HG03025 (cell line): ENCODE measurements around the gene MFAP3L.
A peak's percentile ranks its signal among the peaks of the same experiment; 100 is the strongest.
"Not testable (repeated sequence)": the region's sequence is repeated elsewhere in the genome, so short reads cannot be mapped to it uniquely, and the experiment has no call there.

Experiments
- ATAC-seq: cut with Tn5 transposase; IDR thresholded peaks from one replicate; pipeline ENCODE4 v1.9.1; 2021; ENCODE audit warnings: mild to moderate bottlenecking, moderate library complexity; ENCODE audit not compliant: unreplicated experiment, low FRiP score

The MFAP3L gene

DNA sequence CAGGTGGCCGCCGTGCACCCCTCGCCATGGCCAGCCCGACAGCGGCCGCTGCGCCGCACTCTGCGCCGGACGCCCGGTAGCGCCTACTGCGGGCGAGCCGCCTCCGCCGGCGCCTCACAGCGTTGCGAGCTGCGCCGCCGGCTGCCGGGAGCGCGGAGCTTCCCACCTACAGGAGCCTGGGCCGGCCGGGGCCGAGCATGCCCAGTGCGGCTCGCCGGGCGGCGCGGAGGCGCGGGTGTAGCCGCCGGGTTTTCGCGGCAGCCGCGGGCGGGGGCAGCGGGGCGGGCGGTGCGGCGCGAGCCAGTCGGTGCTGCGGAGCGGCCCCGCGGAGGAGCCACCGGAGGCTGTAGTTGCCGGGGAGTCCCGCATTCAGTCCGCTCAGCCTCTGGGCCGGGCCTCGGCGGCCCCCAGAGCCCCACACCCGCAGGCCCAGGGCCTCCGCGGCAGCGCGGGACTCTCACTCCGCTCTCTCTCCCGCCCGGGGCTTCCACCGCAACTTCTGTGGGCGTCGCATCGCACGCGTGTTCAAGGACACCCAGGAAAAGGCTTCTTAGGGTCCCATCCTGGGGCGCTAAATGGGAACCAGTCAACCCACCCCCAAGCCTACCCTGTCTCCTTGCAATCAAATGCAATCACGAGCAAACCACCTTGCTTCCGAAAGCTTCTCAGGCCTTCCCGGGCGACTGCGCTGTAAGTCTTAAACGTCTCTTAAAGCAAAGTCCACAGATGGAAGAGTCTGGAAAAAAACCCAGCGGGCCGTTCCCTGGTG is at the start of gene MFAP3L:
Gene MFAP3L, minus strand, starts transcription at position 143 of the 769 bp plus-strand sequence. CDS start 20,518 bp downstream, outside the sequence.
- peak; percentile 82 for ATAC-seq

DNA sequence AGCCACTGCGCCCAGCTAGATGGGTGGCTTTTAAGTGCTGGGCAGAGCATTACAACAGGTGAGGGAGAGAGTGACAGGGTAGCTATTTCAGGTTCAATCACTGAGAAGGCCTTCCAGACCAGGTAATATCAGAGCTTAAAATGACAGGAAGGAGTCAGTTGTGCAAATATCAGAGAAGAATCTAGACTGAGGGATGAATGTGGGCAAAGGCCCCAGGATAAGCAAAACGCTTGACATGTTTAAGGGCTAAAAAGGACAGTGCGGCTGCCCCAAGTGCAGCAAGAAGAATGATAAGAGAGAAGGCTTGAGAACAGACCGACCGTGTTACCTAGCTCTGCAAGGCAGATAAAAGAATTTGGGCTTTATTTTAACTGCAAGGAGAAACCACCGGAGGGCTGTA is 45.0 kb upstream of the MFAP3L start:
- no peak for ATAC-seq

DNA sequence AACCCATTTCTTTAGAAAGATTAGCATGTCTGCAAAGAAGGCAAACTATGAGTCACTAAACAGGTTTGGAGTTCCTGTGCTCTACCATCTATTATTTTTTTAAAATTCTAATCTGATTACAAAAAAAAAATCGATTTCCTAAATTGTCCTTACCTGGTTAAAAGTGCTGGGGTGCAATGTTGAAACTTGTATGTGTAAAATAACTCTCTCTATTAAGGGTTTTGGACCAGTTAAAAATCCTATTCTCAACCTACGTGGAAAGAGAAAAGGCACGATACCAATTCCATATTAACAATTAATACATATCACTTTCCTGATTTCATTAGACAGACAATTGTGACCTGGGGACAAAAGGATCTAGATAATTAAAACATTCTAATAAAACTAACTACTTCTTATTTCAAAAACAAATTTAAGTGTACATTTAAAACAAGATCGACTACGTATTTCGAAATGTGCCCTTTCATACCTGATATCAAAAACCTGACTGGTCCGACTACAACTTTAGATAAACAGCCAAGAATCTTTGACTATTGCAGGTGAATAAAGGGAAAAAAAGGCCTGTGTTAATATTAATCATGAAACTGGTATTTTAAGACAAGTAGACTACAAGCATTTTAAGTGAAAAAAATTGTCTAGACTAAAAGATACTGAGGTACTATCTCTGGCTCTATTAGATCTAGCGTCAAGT is 42.4 kb upstream of the MFAP3L start:
- no peak for ATAC-seq

DNA sequence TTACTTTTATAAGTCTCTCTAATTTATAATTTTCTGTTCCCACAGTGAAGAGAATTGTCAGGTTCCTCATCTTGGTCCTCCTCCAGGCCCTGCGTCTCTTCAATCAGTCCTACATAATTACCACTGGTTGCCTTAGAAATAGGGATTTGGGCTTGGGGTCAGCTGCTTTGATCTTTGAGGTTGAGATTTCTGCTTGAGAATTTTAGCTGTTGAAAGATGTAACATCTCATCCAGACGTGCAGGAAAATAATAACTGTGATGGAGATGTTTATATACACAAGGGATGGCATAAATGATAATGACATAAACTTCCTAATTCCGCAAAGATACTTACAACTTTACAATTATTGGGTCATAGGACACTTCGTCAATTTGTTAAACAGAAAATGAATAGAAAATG is 33.2 kb upstream of the MFAP3L start:
- ATAC-seq = no peak

DNA sequence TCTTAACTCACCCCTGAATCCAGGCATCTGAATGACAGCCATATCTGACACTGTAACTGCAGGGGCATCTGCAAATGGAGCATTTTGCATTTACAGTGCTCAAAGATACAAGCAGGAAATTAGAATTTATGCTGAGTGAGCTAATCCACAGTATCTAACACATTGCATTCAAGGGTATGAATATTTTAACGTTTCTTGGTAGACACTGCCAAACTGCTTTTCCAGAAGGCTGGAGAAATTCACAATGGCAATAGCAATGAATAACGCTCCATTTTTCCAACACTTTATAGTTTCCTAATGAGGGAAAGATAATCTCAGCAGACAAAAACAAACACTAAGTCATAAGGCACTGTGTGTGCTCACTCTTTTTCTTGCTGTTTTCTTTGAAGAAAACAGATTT is 32.6 kb upstream of the MFAP3L start:
- no peak for ATAC-seq

DNA sequence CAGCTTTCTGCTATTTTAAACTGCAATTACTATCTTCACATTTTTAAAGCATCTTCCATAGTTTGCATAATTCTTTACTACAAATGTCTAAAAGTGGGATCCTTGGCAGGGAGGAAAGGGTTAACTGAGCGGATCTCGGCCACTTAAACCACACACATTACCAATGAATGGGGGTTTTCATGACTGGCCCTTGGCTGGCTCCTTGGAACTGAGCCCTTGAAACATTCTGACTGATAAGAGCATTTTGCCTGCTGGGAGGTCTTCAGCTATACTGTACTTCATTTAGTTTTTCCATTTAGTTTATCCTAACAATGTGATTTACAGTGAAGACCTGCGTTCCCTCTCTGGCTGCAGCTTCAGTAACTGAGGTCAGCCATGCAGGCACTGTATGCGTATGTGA is 31.7 kb upstream of the MFAP3L start:
- no peak for ATAC-seq

DNA sequence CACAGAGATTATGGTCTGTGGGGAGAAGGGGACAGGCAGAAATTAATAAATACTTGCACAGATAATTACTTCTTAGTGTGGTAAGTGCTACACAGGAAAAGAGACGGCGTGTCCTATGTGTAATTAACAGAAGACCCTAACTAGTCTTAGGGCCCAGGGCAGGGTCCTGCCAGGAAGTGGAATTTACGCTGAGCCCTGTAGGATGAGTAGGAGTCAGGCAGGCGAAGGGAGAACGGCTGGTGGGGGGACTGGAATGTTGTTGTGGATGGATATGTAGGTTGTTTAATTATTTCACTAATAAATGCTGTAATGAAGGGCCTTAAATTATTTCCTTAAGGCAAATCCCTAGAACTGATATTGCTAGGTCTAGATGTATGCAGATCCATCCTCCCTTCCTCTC is 26.7 kb upstream of the MFAP3L start:
- no peak for ATAC-seq

DNA sequence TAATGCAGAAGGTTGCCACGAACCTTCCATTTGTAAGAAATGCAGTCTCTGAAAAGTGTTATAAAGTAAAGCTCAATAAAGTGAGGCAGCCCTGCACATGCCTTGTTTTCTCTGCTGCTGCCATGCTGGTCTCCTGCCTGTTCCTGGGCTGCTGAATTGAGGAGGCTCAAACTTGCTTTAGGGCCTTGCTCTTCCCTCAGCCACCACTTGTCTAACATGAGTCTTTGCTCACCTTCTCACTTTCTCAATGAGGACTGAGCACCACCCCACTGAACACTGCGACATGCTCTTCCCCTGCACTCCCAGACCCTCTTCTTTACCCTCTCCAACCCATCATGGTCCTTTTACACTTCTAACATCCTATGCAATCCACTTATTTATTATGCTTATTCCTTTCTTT is 25.2 kb upstream of the MFAP3L start:
- no peak for ATAC-seq

DNA sequence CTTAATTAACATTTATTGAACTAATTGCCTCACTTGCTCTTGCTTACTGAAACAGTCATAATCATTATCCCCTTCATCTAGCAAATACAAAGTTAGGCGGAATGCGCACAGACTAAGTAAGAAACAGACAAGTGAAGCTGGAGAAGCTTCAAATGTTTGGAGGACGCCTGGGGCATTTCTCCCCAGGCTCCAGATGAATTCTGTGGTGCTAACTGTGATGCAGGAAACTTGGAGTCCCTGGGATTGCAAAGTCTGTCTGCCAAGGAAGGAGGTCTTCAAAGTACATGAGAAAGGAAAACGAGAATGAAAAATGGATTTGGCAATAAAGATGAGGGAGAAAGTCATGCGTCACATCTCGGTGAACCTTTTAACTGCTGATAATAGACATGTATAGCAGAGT is 23.6 kb upstream of the MFAP3L start:
- ATAC-seq = no peak

DNA sequence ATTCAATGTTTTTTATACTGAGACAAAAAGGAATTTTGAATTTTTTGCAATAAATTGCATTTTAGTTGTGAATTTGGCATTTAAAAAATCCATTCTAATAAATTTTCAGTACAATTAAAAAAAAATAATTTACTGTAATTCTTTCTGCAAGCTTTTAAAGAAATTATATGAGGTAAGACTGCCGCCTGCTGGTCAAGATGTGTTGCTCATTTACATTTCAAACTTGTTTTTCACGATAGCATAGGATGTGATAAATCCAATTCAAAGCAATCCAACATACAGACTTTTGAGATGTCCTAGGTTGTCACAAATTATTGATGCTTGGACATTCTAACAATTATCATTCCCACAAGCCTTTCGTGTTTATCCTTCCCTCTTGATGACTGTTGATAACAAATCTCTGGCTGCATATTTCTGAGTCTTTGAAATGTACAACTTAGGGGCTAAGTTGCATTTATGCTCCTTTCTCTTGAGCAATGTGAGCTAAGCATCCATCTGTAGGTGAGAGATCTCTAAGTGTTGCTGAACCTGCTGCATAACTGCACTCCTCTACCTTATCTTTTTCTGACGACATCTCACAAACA is 21.7 kb upstream of the MFAP3L start:
- ATAC-seq = no peak

DNA sequence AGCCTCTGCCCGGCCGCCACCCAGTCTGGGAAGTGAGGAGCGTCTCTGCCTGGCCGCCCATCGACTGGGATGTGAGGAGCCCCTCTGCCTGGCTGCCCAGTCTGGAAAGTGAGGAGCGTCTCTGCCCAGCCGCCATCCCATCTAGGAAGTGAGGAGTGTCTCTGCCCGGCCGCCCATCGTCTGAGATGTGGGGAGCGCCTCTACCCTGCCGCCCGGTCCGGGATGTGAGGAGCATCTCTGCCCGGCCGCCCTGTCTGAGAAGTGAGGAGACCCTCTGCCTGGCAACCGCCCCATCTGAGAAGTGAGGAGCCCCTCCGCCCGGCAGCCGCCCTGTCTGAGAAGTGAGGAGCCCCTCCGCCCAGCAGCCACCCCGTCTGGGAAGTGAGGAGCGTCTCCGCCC is 20.0 kb upstream of the MFAP3L start:
- ATAC-seq = not testable (repeated sequence)

DNA sequence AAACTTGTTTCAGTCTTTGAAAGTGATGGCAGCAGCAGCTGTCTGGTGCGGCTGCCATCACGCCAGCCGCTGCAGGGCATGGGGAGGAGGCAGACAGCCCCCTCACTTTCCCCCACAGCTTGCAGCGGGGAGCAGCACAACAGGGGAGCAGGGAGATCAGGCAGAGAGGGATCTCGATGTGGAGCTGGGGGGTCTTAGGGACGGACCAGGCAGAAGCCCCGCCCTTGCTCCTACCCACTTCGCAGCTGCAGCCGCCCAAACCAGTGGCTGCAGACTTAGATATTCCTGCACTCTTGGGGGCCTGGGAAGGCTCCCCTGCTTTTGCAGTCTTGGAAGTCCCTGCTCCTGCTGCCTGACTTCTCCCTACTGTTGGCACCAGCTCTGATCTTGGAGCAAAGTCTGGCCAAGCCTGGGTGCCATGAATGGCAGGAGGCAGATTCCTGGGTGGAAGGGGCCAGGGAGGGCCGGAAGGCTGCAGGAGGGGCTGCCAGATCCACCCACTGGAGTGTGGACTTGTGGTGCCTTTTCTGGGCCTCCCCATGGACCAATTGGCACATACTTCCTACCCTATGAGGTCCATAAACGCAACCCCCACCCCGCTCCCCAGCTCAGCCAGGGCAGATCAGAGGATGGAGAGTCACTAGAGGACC is 14.0 kb upstream of the MFAP3L start:
- no peak for ATAC-seq

DNA sequence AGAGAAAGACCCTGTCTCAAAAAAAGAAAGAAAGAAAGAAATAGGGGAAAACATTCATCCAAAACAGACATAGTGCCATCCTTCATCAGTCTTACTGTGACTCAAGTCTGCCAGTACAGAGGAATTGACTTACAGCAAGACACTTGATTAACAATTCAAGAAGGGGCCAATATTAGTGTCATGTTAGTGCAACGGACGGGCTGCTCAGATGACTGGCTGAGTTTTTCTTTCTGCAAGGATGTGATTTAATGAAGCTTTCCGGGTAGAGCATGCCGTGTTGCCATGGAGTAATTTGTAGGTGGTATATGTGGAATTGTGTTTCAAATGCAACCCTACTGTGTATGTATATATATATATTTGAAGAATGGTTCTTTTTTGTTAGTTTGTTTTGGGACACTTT is 12.6 kb upstream of the MFAP3L start:
- ATAC-seq = no peak

DNA sequence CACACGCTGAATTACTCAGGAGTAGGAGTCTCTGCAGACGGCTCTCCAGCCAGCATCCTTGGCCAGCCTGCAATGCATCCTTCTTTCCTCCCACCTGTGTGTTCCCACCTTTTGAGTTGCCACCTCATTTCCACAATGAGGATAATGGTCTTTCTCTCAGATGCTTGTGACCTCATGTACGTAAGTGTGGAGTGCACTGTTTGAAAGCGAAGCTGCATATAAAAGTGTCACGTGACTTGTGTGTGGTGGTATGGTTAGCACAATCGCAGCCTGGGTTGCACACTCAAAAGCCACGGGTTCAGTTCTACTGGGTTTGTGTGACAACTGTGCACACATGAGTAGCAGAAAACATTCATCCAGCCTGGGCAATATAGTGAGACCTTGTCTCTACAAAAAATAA is 12.0 kb upstream of the MFAP3L start:
- no peak for ATAC-seq

DNA sequence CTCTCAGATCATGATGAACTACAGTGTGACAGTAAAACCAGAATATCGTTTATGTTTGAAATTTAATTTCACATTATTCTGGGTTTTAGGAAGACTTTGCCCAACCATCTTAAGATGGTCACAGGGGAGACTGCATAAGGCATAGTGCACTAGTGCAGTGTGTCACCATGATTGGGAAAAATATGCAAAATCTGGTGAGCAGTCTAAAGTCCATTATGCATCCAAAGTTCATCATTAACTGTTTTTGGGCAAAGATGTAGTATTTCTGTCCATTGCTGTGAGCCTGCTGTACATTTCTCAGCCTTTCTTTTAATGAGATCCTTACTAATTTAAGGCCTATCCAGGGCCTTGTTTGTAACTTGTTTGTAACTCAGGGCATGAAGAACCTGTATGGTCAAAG is 11.3 kb upstream of the MFAP3L start:
- no peak for ATAC-seq

DNA sequence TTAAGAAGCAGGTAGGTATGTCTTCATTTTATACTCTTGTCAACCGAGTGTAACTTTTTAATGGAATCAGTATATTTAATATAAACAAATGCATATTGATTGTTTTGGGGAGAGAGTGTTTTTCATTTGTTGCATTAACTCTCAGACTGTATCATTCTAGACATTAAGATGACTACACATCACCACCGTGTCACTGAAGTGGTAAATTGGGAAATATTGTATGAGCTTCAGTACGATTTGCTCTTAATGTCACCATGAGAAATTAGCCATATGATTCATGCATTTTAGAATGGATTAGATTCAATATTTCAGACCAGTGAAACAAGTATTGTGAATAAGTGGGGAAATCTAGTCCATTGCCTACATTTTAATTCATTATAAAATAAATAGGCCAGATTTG is 9.7 kb upstream of the MFAP3L start:
- no peak for ATAC-seq

DNA sequence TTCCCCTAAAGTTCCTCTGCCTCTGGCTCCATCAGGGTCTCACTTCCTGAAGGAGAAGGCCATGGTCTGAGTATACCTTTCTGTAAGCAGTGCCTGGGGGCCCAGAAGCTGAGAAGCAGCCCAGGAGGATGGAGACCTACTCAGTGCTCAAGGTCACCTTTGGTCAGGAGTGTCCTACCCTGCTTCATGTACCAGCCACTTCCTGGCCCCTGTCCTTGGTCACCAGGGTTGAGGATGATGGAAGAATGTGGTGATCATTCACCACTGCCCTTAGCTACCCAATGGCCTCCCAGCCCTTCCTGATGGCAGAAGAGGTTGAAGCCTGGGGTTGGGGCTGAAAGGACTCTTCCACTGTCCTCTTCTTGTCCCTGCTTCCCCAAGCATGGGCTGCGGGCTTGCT is 9.0 kb upstream of the MFAP3L start:
- no peak for ATAC-seq

DNA sequence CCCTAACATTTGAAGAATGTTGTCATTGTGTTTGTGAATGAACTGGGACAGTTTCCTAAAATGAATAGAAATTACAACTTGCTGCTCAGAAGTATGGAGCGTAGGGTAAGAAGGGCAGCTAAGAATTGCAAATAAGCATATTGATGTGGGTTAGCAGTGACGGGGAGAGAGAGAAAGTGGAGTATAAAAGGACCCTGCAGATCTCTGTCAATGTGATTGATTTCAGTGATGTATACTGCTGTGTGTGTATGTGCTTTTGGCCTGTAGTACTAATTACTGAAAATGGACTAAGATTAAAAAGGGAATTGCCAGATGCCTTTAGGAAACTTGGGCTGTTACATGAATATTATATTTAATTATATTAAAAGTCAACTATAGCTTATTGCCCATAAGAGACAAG is 7.8 kb upstream of the MFAP3L start:
- ATAC-seq = no peak

DNA sequence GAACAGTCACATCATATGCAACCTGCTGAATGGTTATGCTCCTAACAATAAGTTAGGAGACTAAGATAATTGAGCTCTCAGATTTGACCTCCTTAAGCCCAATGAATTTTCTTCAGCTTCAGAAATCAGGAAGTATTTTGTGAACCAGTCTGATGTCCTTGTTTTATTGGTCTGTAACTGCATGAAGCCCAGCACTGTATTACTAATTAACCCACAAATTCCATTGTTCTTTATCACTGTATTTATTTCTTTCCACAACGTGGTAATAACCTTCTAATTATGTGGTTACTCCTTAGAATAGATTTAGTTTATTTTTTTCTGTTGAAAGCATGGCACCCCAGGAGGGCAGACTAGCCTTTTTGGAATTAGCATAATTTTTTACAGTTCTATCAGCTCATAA is 3.9 kb upstream of the MFAP3L start:
- ATAC-seq = no peak

DNA sequence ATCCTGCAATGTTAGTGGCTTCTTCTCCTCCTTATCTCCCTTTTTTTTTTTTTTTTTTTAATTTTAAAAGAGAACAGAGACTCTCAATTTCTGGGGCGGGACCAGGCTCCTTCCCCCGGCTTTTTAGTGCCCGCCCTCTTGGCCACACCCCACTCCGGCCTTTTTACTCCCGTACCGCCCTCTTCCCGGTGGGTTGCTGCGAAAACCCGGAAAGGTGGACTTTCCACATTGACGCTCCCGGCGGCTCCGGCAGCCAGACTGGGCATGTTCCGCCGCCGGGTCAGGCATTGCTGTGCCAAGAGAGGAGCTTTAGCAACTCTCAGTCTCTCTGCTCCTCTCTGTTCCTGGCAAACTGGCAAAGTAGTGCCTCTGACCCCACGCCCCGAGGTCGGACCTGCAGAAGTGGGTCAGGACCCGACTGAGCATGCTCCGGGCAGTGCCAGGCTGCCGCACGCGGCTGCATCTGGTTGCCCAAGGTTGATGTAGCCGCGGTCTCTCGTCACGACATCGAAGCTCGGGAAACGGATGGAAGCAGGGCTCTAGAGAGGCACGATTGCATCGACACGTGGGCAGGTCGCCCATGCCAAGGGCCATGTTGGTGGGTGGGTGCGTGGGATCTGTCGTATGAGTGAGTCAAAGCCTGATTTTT is 1.1 kb upstream of the MFAP3L start:
- peak; percentile 74 for ATAC-seq
